Hematopoietic multipotent progenitor cell treated with erythropoietin and hydrocortisone succinate and interleukin-3 and kit ligand, for 17 days (in vitro differentiated cells): Measurements from ENCODE around the gene TNPO3.
"Not testable (repeated sequence)": the region's sequence is repeated elsewhere in the genome, so short reads cannot be mapped to it uniquely, and the experiment has no call there.

ENCODE experiments used
- DNase-seq: peaks from one replicate; pipeline ENCODE4 v3.0.0-alpha.2; 2015; ENCODE audit warnings: low spot score

TNPO3 gene

DNA sequence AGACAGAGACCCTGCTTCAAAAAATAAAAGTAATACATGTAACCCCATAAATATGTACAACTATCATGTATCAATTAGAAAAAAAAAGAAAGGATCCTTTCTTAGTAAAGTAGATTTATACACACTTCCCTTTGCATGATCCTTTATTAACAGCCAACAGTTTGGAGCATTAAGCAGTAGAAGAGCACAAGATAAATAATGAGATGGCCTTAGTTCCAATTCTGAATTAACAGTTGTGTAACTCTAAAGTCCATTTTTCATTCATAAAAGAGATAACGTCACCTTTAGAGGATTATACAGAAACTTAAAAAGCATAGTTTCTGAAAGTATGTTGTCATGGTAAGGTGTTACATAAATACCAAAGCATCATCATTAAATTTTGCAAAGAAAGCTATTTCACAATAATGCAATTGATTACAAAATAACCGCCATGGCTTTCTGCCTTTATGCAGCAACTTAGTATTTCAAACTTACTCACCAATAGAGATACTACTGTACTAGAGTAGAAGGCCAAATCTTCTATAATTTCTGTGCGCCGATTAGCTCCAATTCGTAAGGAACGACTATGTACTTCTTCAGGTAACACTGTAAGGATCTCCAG, 40.3 kb downstream of the TNPO3 start:
- no peak for DNase-seq

DNA sequence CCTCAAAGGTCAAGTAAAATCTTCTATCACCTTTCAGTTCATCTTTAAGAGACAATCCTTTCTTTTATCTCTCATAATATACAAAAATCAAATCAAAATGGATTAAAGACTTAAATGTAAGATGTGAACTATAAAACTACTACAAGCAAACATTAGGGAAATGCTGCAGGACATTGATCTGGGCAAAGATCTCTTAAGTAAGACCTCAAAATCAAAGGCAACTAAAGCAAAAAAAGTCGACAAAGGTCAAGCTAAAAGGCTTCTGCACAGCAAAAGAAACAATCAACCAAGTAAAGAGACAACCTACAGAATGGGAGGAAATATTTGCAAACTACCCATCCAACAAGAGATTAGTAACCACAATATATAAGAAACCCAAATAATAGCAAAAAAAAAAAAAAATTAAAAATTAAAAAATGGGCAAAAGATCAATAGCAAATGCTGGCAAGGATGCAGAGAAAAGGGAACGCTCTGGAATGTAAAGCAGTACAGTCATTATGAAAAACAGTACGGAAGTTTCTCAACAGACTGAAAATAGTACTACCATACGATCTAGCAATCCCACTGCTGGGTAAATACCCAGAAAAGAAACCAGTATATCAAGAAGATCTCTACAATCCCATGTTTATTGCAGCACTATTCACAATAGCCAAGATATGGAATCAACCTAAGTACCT, 41.7 kb downstream of the TNPO3 start:
- DNase-seq: no peak

DNA sequence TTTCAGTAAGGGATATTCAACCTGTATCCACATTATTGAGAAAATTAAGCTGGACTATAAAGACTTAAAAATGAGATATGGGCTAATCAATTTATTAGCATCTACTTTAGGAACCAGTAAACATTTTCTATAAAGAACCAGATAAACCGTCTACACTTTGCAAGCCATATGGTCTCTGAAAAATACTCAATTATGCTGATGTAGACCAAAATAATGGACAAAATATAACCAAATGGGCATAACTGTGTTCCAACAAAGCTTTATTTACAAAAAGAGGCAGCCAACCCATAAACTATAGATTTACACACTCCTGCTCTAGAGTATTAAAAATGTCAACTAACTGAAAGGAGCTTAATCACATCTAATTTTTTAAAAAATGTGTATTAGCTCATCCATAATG, 42.3 kb downstream of the TNPO3 start:
- no peak for DNase-seq

DNA sequence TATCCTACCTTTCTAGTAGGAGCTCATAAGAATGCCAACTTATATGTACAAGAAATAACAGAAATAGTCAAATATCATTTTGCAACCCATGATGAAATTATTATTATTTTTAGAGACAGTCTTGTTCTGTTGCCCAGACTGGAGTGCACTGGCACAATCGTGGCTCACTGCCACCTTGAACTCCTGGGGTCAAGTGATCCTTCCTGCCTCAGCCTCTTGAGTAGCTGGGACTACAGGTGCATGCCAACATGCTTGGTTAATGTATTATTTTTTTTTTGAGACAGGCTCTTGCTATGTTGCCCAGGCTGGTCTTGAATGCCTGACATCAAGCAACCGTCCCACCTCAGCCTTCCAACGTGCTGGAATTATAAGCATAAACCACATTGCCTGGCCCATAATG, 44.8 kb downstream of the TNPO3 start:
- no peak for DNase-seq

DNA sequence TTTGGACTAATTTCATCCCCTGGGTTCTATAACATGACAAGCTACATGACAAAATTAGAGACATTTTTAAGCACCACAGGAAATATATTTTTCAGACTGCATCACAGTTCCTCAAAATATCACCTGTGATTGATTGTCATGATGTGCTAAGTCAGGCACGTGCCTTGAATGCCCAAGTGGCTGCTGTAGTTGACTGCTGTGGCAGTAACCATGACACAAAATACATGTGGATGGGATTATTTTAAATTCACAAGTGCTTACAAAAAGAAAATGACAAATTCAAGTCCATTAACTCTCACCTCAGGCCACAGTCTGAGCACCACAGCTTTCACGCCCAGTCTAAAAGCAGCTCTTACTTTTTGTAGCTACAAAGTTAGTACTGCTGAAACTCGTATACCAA, 45.5 kb downstream of the TNPO3 start:
- DNase-seq: no peak

DNA sequence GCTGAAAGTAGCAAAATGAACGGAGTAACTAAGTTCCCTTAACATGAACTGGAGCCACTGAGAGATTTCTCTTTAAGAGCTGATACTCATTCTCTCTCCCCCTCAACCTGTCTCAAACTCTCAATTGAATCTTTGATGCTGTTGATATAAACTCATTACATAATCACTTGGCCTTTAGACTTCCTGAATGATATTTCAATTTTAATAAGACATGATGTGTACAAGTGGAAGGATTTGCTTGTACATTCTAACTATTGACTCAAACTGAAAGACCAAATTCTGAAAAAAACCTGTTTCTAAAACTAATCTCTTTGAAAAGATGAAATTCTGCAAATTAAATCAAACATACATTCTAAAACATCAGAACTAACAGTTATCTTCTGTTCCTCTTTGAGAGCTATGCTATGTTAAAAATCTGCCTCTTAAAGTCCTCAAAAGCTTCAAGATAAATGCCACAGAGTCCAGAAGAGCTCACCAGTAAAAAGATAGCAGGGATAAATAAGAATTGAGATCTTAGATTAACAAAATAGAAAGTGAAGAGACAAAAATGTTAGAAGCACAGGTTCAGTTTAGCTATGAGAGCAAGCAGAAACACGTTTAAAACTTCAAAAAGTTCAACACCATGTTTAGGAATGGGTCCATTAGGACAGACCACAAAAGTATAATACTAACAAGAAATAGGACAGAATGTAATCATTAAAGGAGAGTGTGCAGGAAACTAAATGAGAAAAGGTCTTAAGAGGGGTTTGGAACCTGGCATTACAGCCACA, 46.1 kb downstream of the TNPO3 start:
- DNase-seq: no peak

DNA sequence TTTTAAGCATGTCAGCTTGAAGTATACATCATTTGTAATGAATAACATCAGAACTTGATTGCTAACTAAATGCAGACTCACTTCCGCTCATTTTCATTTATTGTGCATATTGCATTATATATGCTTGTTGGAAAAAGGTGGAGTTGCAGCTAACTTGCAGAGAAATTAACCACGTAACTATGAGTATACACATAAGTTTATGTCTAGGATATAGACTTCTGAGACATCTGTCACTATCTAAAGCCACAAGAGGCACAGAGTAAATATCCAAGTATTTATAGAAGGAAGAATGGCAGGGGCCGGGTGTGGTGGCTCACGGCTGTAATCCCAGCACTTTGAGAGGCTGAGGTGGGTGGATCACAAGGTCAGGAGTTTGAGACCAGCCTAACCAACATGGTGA, 47.3 kb downstream of the TNPO3 start:
- no peak for DNase-seq

DNA sequence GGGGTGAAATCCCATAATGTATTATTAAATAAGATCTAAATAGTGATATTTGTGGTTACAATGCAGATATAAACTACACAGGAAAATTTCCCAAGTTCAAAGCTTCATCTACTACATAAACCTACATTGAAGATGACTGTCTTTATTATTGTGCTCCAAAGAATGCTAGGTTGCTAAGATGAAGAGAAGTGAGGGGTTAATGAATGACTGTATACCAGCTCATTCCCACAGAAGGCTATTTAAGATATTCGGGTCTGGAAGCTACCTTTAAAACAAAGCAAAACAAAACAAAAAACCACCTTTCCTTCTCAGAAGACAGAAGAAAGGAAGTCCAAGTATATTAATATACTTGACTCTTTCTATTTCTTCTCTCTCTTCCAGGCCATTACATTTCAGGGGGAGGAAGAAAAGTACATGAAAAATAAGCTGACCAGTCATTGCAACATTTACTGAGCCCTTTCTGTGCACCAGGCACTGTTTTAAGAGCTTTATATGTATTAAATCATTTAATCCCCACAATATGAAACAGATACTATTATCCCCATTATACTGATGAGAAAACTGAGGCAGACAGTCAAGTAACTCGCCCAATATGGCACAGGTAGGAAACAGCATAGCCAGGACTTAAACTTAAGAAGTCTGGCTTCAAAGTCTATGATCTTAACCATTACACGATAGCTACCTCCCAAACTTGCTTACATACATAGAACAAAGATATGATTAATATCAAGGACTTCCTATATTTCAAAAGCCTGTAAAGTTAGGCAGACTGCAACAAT, 48.1 kb downstream of the TNPO3 start:
- DNase-seq: no peak

DNA sequence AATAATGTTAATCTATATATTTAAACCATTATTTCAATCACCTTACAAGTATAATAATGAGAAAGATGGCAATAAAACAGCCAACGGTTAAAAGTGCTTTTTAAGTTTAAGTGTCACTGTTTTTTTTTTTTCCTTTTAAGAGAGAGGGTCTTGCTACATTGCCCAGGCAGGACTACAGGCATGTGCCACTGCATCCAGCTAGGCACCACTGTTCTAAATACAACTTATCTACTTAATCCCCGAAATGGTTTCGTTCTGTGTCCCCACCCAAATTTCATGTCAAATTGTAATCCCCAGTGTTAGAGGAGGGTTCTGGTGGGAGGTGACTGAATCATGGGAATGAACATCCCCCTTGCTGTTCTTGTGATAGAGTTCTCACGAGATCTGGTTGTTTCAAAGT, 49.7 kb downstream of the TNPO3 start:
- DNase-seq: no peak

DNA sequence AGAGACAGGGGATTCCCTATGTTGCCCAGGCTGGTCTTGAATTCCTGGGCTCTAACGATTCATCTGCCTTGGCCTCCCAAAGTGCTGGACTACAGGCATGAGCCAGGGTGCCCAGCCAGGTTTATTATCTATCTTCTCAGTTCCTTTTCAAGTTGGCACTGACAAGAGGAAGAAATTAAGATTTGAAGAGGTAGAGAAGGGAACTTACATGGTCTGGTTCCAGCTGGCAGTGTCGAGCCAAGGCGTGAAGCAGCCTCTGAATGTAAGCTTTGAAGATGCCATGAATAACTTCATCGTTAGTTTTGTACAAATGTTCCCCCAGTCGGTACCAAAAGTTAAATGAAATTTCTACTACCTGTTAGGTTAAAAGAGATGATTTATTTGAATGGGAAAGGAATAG, 57.7 kb downstream of the TNPO3 start:
- DNase-seq: no peak

DNA sequence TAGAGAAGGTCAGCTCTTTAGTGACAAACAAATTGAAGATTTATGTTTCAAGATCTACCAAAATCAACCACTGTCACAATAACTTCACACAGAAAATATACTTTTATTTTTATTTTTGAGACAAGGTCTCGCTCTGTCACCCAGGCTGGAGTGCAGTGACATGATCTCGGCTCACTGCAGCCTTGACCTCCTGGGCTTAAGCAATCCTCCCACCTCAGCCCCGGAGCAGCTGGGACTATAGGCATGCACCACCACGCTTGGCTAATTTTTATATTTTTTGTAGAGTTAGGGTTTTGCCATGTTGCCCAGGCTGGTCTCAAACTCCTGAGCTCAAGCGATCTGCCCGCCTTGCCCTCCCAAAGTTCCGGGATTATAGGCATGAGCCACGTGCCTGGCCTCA, 60.4 kb downstream of the TNPO3 start:
- DNase-seq: not testable (repeated sequence)

DNA sequence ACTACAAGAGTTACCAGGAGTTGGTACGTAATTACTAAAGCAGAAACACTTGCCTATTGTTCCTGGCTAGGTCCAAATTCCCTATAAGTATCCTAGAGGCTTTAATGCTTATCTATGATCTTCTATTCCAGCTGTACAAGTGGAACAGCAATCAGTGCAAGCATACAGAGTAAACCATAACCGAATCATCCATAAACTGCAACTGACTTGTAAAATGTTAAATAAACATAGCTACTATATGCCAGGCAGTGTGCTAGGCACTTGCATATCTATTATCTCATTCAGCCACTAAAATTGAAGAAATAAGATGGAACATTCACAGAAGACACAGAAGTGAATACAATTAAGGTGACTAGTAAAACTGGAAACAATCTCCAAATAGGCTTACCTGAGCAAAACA, 61.5 kb downstream of the TNPO3 start:
- DNase-seq: no peak

DNA sequence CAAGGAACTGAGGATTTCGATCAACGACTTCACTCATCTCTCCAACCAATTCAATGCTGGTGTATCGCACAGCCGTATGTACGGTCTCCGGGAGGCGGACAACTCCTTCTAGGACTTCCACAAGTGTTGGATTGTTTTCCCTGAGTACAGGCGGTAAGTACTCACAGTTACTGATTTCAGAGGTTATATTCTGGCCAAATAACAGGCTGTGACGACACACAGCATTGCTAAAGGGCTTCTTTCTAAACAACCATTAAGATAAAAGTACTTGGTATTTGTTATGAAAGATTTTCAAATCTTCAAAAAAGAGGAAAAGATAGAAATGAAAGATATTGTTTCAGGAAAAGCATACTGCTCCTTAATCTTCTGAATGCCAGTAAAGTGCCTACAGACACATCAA, 65.0 kb downstream of the TNPO3 start:
- DNase-seq: no peak

DNA sequence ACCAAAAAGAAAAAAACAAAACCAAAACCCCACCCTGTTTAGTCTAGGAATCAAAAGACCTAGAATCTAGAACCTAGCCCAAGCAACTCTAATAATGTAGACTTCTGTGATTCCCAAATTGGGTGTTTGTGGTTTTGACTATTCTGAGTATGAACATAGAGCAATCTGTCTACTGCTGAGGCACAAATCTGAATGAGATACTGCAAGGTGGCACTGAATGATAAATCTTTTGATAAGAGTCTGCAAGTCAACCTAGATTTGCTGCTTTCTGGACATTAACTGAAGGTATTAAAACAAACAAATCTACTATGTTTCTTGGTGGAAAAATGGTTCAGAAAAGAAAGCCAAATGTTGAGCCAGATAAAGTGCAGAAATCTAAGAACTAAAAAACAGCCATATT, 66.5 kb downstream of the TNPO3 start:
- no peak for DNase-seq

DNA sequence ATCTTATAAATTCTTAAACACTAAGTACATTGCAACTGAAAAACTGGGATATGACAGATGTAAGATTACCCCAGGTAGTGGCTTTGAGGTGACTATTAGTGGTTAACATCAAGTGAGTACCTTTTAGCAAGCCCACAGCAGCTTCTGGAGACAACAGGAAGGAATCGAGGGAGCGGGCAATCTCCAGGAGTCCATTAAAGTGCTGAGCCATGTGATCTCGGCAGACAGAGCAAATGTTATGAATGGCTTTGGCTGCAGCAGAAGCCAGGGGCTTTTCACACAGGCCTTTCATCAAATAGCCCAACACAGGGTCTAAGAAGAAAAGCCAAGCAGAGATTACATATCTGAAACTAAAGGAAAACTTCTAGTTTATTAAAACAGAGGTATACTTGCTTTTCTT, 68.3 kb downstream of the TNPO3 start:
- DNase-seq: no peak

DNA sequence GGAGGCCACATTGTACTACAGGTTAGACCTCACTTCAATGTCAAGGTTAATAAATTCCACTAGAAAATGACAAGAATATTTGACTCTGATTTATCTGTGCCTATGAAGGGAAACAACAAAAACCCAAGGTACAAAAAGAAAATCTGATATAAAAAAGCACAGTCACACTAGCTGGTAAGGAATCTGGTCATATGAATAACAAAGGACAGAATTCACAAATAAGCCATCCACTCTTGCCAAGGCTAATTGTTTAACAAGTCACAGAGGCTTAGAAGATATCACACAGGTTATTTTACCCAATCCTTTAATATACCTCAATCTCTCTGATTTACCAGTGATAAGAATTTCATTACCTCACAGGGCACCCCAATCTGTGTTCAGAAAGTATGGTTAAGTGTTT, 69.3 kb downstream of the TNPO3 start:
- DNase-seq: no peak

DNA sequence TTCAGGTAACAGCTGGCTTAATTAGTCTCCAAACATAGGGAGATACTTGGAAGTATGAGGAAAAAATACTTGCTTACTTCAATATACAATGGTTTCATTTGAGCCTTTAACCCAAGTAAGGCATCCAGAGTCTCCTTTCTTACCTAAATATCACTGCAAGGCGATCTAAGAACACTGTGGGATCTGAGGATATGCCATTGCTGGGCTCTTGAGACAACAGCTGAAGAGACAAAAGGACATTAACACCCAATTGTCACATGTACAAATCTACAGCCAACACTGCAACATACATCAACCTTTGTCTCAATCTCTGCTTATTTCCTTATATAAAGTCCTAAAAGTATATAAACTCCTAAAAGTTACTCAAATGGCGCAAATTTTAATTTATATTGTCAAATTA, 72.8 kb downstream of the TNPO3 start:
- no peak for DNase-seq

DNA sequence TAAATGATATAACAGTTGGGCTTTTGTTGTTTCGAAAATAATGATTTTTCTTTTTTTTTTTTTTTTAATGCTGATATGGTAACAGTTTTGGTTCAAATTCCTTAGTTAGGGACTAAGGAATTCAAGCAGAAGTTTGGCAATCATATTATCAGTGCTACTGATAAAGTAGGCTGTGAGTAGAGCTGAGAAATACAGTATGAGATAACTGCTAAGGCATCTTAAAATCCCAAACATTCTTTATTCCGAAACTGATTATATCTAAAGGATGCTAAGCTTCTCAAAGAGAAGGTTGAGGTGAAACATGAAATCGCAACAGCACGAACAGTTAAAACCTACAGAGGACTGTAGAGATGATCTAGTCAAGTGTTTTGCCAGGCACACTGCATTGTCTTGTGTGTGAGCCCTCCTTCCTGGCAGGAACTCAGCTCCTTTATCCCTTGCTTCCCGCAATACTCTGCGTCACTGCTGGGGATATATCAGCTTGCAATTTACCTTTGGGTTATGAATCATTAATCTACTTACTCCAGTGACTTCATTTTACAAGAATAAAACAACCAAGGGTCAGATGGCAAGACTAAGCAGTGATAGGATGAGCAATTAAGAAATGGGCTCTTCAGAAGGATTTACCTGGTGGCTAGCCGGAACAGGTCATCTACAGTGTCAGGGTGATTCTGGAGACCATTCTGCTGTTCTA, 80.5 kb downstream of the TNPO3 start:
- no peak for DNase-seq

DNA sequence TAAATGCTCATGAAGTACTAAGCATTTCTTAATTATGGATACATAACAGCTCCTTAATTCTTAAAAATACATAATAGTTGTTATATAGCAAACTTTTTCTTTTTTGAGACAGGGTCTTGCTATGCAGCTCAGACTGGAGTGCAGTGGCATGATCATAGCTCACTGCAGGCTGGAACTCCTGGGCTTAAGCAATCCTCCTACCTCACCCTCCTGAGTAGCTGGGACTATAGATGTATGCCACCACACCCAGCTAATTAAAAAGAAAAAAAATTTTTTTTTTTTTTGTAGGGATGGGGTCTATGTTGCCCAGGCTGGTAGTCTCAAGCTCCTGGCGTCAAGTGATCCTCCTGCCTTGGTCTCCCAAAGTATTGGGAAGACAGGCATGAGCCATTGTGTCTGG, 86.3 kb downstream of the TNPO3 start:
- no peak for DNase-seq

DNA sequence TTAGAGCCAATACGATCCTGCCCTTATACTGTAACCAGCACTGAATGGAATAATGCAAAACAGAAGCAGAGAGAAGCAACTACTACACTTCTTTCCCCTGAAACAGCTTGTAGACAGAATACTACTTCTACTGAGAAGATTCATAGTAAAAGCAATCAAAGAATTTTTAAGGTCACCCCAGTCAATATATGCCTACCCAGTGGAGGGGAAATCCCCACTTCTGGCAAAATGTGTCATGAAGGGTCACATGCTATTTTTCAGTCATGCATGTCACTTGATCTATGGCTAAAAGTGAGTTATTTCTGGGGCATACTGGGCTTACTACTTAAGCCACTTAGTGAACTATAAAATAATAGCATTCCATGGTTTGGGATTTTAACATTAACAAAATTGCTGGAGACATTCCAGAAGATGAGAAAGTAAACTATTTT, 91.6 kb downstream of the TNPO3 start:
- no peak for DNase-seq

DNA sequence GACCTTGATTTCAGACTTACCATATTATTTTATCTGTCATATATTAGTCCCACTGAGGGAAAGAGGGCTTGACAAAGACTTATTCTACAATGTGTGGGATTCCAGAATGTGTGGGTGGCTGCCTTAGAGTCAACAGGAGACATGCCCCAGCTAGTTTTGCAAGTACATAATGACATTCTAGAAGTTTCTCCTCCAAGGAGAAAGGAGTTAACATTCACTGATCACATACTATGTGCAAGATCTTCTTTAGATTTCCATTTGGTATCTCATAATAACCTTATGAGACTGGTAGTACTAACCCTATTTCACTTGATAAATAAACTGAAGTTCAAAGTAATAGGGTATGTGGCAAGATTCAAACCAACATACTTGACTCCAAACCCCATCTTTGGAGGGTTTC, 92.0 kb downstream of the TNPO3 start:
- DNase-seq: no peak

DNA sequence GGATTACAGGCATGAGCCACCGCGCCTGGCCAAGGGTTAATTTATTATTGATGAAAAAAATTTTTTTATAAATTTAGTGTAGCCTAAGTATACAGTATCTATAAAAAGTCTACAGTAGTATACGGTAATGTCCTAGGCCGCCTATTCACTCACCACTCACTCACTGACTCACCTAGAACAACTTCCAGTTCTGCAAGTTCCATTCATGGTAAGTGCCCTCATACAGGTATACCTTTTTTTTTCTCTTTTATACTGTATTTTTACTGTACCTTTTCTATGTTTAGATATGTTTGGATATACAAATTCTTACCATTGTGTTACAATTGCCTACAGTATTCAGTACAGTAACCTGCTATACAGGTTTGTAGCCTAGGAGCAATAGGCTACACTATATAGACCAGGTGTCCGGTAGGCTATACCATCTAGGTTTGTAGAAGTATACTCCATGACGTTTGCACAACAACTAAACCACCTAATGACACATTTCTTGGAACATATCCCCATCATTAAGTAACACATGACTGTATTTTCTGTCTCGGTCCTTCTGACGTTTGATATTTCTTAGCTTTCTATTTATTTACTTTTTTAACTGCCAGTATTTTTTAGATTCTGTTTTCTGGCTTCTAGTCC, 93.8 kb downstream of the TNPO3 start:
- no peak for DNase-seq
